GM10847 (cell line): ENCODE results near the gene MYO5A.

Source experiments
- POLR2A ChIP-seq: IDR thresholded peaks from 2 replicates; pipeline ENCODE4 v1.6.1; 2011; ENCODE audit not compliant: insufficient read length; ENCODE audit errors: extremely low read depth

Gene MYO5A

DNA sequence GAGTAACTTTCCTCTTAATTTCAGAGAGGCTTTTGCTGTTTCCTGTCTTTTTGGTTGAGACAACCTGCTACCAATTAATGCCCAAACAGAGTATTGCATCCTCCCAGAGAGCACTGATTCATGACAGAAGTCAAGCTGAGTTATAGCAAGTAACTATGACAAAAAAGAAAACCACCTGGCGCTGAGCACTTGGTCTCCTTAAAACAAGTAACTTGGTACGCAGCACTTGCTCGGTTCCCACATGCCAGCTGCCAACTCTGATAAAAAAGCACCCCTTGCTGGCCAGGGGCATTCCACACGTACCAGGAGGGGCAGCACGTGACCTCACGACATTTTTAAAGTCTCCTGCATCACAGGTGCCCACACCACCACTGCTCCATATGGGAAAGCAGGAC is 219.5 kb downstream of the MYO5A start:
- no peak for TF ChIP-seq POLR2A

DNA sequence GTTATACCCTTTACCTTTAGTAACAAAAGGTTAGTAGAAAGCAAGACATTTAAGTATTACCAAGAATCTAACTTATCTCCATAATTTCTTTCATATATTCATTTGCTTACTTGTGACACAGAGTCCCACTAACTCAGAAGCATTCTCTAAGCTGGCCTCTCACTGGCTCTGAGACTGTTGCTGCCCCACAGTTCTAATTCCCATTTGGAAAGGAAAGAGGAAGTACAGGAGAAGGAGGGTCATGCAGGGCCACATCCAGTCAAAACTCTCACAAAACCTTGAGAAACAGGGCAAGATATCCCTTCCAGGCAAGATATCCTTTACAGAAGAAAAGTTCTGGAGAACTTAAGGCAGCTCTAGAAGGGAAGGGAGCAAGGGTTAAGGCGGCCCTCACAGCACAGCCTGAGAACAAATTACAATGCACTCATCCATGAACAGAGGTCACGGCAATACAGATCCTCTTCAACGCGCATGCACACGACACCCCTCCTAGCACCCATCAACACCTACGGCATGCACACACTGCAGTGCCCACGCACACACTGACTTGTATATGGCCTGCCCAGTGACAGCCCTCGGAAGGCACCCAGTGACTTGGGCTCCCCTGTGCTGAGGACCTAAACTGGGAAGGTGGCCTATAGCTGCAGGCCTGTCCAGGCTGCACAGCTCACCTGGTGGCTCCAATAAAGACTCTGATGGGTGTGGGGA is 220.1 kb downstream of the MYO5A start:
- TF ChIP-seq POLR2A: no peak

GRCh38 chr15:52307847-52308246 is 220.8 kb downstream of the MYO5A start:
- no peak for TF ChIP-seq POLR2A

- no peak for TF ChIP-seq POLR2A
Observed at GRCh38 chr15:52306270-52306669, 222.4 kb downstream of the MYO5A start.

GRCh38 chr15:52303093-52303772 is 225.4 kb downstream of the MYO5A start:
- no peak for TF ChIP-seq POLR2A

GRCh38 chr15:52301265-52301847 is 227.3 kb downstream of the MYO5A start:
- TF ChIP-seq POLR2A: no peak

GRCh38 chr15:52295421-52296001 is 233.2 kb downstream of the MYO5A start, which contains the start of gene MYO5C:
Gene MYO5C, minus strand, starts transcription at chr15:52295804. Its CDS starts 168 bp downstream, at chr15:52295636.
- no peak for TF ChIP-seq POLR2A

DNA sequence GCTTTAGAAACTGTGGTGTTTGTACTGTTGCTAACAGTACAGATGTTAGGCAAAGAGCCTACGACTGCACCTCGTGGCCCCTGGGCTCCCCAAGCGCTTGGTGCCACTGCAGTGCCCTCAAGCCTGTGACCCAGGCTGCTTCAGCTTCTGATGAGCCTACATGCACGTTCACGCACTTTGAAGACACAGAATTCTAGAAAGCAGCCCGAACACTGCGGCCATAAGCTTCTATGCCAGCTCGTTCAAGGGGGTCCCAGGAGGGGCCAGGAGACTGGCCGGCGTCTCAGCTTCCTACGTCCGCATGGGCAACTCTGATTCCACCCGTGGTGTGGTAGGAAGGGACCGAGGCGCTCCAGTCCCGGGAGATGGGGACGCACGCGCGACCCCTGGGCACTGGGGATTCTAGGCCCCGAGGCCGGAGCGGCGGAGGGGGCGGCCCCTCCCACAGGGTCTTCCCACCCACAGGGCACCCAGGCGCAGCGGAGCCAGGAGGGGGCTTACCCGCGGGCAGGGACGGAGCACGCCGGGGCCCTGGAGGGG is 233.7 kb downstream of the MYO5A start:
- TF ChIP-seq POLR2A: no peak

- TF ChIP-seq POLR2A: no peak
Observed at GRCh38 chr15:52292780-52293392, 235.8 kb downstream of the MYO5A start.

- TF ChIP-seq POLR2A: no peak
Observed at GRCh38 chr15:52291204-52291603, 237.5 kb downstream of the MYO5A start.

GRCh38 chr15:52290800-52291199 is 237.9 kb downstream of the MYO5A start:
- no peak for TF ChIP-seq POLR2A

GRCh38 chr15:52290329-52290728 is 238.4 kb downstream of the MYO5A start:
- no peak for TF ChIP-seq POLR2A

DNA sequence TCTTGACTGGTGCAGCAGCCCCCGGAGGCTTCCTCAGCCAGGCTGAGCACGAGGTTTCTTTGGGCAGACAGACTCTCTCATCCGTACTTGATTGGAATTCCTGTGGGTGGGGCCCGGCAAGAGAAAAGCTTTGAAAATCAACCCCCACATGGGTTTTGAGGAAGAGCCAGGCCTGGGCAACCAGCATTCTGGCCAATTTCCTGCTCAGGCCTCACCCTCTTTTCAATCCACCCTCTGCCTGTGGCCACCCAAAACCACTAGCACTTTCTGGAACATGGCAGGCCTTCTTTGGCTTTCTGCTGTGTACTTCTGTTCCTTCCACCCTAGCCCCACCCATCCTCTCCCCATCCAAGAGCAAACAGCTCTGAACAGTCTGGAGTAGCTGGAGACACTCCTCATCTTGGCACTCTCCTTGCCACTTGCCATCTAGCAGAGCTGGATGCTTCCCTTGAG is 239.0 kb downstream of the MYO5A start:
- no peak for TF ChIP-seq POLR2A

DNA sequence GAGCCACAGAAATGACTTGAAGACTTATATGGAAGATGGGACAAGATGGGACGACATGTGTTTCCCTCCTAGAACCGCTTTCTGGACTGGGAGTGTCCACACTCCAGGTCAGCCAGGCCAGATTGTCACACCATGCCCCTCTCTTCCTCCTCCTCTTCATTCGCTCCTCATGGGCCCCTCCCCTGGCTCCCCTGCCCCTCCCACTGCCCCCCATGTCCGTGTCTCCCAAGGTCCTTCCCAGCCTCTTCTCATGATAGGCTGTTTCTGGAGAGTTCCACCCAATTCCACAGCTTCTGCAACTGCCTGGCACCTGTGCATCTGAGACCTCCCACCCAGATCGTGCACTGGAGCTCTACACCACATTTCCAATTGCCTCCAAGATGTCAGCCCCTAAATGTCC is 239.7 kb downstream of the MYO5A start:
- TF ChIP-seq POLR2A: no peak

- no peak for TF ChIP-seq POLR2A
Observed at GRCh38 chr15:52288051-52288942, 240.4 kb downstream of the MYO5A start.

GRCh38 chr15:52287114-52287513 is 241.6 kb downstream of the MYO5A start:
- TF ChIP-seq POLR2A: no peak
